Measurements from ENCODE around the gene ST3GAL2.

DNA sequence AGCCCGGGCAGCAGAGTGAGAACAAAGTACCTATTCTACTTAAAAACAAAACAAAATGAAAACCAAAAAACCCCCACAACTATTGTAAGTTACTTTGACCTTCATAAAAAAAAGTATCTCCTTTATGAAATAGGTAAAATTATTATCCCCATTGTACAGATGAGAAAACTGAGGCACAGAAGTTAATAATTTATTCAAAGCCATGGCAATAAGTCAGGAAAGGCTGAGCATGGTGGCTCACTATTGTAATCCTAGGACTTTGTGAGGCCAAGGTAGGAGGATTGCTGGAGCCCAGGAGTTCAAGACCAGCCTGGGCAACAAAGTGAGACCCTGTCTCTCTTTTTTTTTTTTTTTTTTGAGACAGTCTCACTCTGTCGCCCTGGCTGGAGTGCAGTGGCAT, 46.0 kb upstream of the ST3GAL2 start:
- TF ChIP-seq, protein P1, sequence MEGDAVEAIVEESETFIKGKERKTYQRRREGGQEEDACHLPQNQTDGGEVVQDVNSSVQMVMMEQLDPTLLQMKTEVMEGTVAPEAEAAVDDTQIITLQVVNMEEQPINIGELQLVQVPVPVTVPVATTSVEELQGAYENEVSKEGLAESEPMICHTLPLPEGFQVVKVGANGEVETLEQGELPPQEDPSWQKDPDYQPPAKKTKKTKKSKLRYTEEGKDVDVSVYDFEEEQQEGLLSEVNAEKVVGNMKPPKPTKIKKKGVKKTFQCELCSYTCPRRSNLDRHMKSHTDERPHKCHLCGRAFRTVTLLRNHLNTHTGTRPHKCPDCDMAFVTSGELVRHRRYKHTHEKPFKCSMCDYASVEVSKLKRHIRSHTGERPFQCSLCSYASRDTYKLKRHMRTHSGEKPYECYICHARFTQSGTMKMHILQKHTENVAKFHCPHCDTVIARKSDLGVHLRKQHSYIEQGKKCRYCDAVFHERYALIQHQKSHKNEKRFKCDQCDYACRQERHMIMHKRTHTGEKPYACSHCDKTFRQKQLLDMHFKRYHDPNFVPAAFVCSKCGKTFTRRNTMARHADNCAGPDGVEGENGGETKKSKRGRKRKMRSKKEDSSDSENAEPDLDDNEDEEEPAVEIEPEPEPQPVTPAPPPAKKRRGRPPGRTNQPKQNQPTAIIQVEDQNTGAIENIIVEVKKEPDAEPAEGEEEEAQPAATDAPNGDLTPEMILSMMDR (IDR thresholded peaks at IDR 0.05; ENCODE audit: low read depth, low read length), result no peak
- no peak for TF ChIP-seq EZH2phosphoT487 (IDR thresholded peaks at IDR 0.05; ENCODE audit: low read depth)
